ENCODE data around the gene MCTP2. TPM values are rescaled to one million over a fixed set of nuclear protein-coding genes. Genes with fewer than 3 reads are reported as not detected.

The MCTP2 gene
- total and polyA plus RNA-seq, 2 of the 13 experiments (the other 11 are each of a cell fraction or from before 2014, with no cell fraction given) = 5.1 to 8.6 TPM

GRCh38 chr15:94265009-94265408 is 33.6 kb downstream of the MCTP2 start:
- H3K4me2 ChIP-seq (ENCODE audit: low read depth, low read length) = no peak overlapping the region
- no peak overlapping the region for H3K27ac ChIP-seq (ENCODE audit: extremely low read length, insufficient read depth, low read length)
- no peak overlapping the region for H3K4me3 ChIP-seq (replicated peaks in 1 of 3; ENCODE audit: insufficient read depth in 1 of 3, low read depth in 2 of 3, low read length in 3 of 3)
- ChIA-PET POLR2A (no interaction called here), CTCF (ENCODE audit: low intra/inter-chr PET ratio, low total read pairs) (no interaction called here)
- intact Hi-C loops (cut with micrococcal nuclease; ENCODE audit: unreplicated experiment) = no loop called here
- no peaks in the 10 kb centered on the region for H3K27me3 ChIP-seq (ENCODE audit: control insufficient read depth in 1 of 2, insufficient read depth in 2 of 2, low read length in 2 of 2)
- DNase-seq (ENCODE audit: low spot score) (no peak), FAIRE-seq (no peak), ATAC-seq (no peak)
- H3K9ac ChIP-seq (ENCODE audit: insufficient read depth, low read depth, low read length) = no peak overlapping the region
- WGBS (ENCODE audit: low lambda C conversion rate) = 53% methylated on average over 4 of the region's 4 CpGs
- H3K9me3 ChIP-seq (ENCODE audit: low read length) = no peaks in the 10 kb centered on the region
- no peak overlapping the region for H2AFZ ChIP-seq (ENCODE audit: low read length)
- in situ Hi-C loops (cut with HindIII; ENCODE audit: extremely low pct_ligation_motif_present, low pct_unique_long_range_greater_than_20kb) = no loop called here
- H3K36me3 ChIP-seq (replicated peaks in 1 of 2; ENCODE audit: control insufficient read depth in 1 of 2, insufficient read depth in 2 of 2, low read length in 2 of 2) = no peaks in the 10 kb centered on the region
- TF ChIP-seq ZKSCAN8 (CRISPR knock-in tag; IDR thresholded peaks at IDR 0.05; ENCODE audit: borderline replicate concordance) (no peak), HNF4A (CRISPR knock-in tag; IDR thresholded peaks at IDR 0.05) (peak; percentile 26; the same call in 1 of the 2 replicates)
- BruUV-seq (replicated peaks) = no TSS peak
- no peaks in the 10 kb centered on the region for H3K79me2 ChIP-seq (ENCODE audit: insufficient read depth, low read length)
- H3K4me1 ChIP-seq (ENCODE audit: insufficient read depth, low read length) = peaks cover 12% of the 10 kb centered on the region
- no peaks in the 10 kb centered on the region for H4K20me1 ChIP-seq (ENCODE audit: insufficient read depth, low read length)

GRCh38 chr15:94265982-94266381 is 34.6 kb downstream of the MCTP2 start:
- in situ Hi-C loops (cut with HindIII; ENCODE audit: extremely low pct_ligation_motif_present, low pct_unique_long_range_greater_than_20kb) = no loop called here
- H3K4me3 ChIP-seq (replicated peaks in 1 of 3; ENCODE audit: insufficient read depth in 1 of 3, low read depth in 2 of 3, low read length in 3 of 3) = no peak overlapping the region
- H3K27me3 ChIP-seq (ENCODE audit: control insufficient read depth in 1 of 2, insufficient read depth in 2 of 2, low read length in 2 of 2) = no peaks in the 10 kb centered on the region
- H3K4me1 ChIP-seq (ENCODE audit: insufficient read depth, low read length) = peaks cover 11% of the 10 kb centered on the region
- TF ChIP-seq HNRNPLL (IDR thresholded peaks at IDR 0.05; ENCODE audit: low read depth, low read length, poor library complexity, severe bottlenecking) = no peak
- TF ChIP-seq CEBPB (IDR thresholded peaks at IDR 0.05; ENCODE audit: borderline replicate concordance, low read depth, low read length) = peak; percentile 52; the same call in 1 of the 2 replicates
- TF ChIP-seq FOSL2 (CRISPR knock-in tag; IDR thresholded peaks at IDR 0.05) = peak; percentile 74
- no peak for TF ChIP-seq HNF1A (IDR thresholded peaks at IDR 0.05; ENCODE audit: low read depth)
- no peak for TF ChIP-seq HNF1A (CRISPR knock-in tag; IDR thresholded peaks at IDR 0.05; ENCODE audit: borderline replicate concordance)
- TF ChIP-seq CEBPG (CRISPR knock-in tag; IDR thresholded peaks at IDR 0.05) = peak; percentile 19; the same call in 1 of the 2 replicates
- H3K4me2 ChIP-seq (ENCODE audit: low read depth, low read length) = no peak overlapping the region
- H4K20me1 ChIP-seq (ENCODE audit: insufficient read depth, low read length) = no peaks in the 10 kb centered on the region
- H3K36me3 ChIP-seq (replicated peaks in 1 of 2; ENCODE audit: control insufficient read depth in 1 of 2, insufficient read depth in 2 of 2, low read length in 2 of 2) = no peaks in the 10 kb centered on the region
- H3K27ac ChIP-seq (ENCODE audit: extremely low read length, insufficient read depth, low read length) = no peak overlapping the region
- no peak overlapping the region for H2AFZ ChIP-seq (ENCODE audit: low read length)
- FAIRE-seq (no peak), DNase-seq (ENCODE audit: low spot score) (peak; percentile 10), ATAC-seq (peak; percentile 66; the same call in 2 of the 3 replicates)
- H3K79me2 ChIP-seq (ENCODE audit: insufficient read depth, low read length) = no peaks in the 10 kb centered on the region
- no peaks in the 10 kb centered on the region for H3K9me3 ChIP-seq (ENCODE audit: low read length)
- intact Hi-C loops (cut with micrococcal nuclease; ENCODE audit: unreplicated experiment) = no loop called here
- POLR2A ChIA-PET = no interaction called here
- CTCF ChIA-PET (ENCODE audit: low intra/inter-chr PET ratio, low total read pairs) = no interaction called here
- no peak overlapping the region for H3K9ac ChIP-seq (ENCODE audit: insufficient read depth, low read depth, low read length)
- BruUV-seq (replicated peaks) = no TSS peak
- 57% methylated on average over 6 of the region's 6 CpGs for WGBS (ENCODE audit: low lambda C conversion rate)

Measured in HepG2 (cell line).